Stimulated activated CD4-positive, alpha-beta T cell treated with anti-CD3 and anti-CD28 coated beads, Interleukin-1b, Interleukin-23, amount 100 ng/mL, for 24 hours (primary cell): ENCODE measurements around the gene RNU1-2.
"Not testable (repeated sequence)": the region's sequence is repeated elsewhere in the genome, so short reads cannot be mapped to it uniquely, and the experiment has no call there.

Experiments used
- DNase-seq, 4 experiments: peaks; one replicate each; pipeline ENCODE4 v3.0.0-alpha.2; 2020; ENCODE audit warnings: low read depth in 4 of 4, low spot score in 1 of 4

RNU1-2 gene

GRCh38 chr1:16895598-16896315 lies at the start of gene RNU1-2:
Gene RNU1-2, plus strand, starts transcription at chr1:16895980.
- peak in 3 of 4 experiments; percentile 73 to 85 (median 76) for DNase-seq

- not testable (repeated sequence) for DNase-seq
Measured at GRCh38 chr1:16856201-16856600, 39.6 kb upstream of the RNU1-2 start.

- DNase-seq: not testable (repeated sequence)
Measured at GRCh38 chr1:16859167-16860041, 36.4 kb upstream of the RNU1-2 start.

- not testable (repeated sequence) for DNase-seq
Measured at GRCh38 chr1:16860048-16860447, 35.7 kb upstream of the RNU1-2 start.

GRCh38 chr1:16861832-16862245 lies 33.9 kb upstream of the RNU1-2 start:
- DNase-seq: not testable (repeated sequence)

GRCh38 chr1:16862415-16862814 lies 33.4 kb upstream of the RNU1-2 start:
- not testable (repeated sequence) for DNase-seq

GRCh38 chr1:16863024-16863423 lies 32.8 kb upstream of the RNU1-2 start:
- DNase-seq: not testable (repeated sequence)

- DNase-seq: not testable (repeated sequence)
Measured at GRCh38 chr1:16866926-16867707, 28.7 kb upstream of the RNU1-2 start.

- not testable (repeated sequence) for DNase-seq
Measured at GRCh38 chr1:16868787-16869186, 27.0 kb upstream of the RNU1-2 start.

GRCh38 chr1:16869996-16870395 lies 25.8 kb upstream of the RNU1-2 start:
- not testable (repeated sequence) for DNase-seq

- DNase-seq: not testable (repeated sequence)
Measured at GRCh38 chr1:16871171-16871570, 24.6 kb upstream of the RNU1-2 start.

- DNase-seq: peak in 3 of 4 experiments; percentile 44 to 67 (median 57)
Measured at GRCh38 chr1:16872152-16873075, 23.4 kb upstream of the RNU1-2 start.

GRCh38 chr1:16873076-16873879 lies 22.5 kb upstream of the RNU1-2 start:
- peak in 2 of 4 experiments; percentile 41 to 51 for DNase-seq

- not testable (repeated sequence) for DNase-seq
Measured at GRCh38 chr1:16874968-16875765, 20.6 kb upstream of the RNU1-2 start.

- DNase-seq: not testable (repeated sequence)
Measured at GRCh38 chr1:16881742-16882141, 14.0 kb upstream of the RNU1-2 start.

GRCh38 chr1:16882986-16883385 lies 12.8 kb upstream of the RNU1-2 start:
- no peak for DNase-seq

- not testable (repeated sequence) for DNase-seq
Measured at GRCh38 chr1:16884487-16884886, 11.3 kb upstream of the RNU1-2 start.

- DNase-seq: no peak
Measured at GRCh38 chr1:16886860-16887605, 8.7 kb upstream of the RNU1-2 start.
